ENCODE data around the gene MYD88.

GRCh38 chr3:38149708-38150107, 11.2 kb downstream of the MYD88 start:
- TF ChIP-seq CTCF (IDR thresholded peaks at IDR 0.05; ENCODE audit: insufficient read depth, low read depth, low read length) (no peak), EZH2 (IDR thresholded peaks at IDR 0.05; ENCODE audit: insufficient read depth, low read length) (no peak)

All from astrocyte (in vitro differentiated cells and primary cell).